ENCODE results near the gene TCHH.
"Not testable (repeated sequence)": the region's sequence is repeated elsewhere in the genome, so short reads cannot be mapped to it uniquely, and the experiment has no call there.

TCHH gene

GRCh38 chr1:152108882-152109222 is 6.4 kb downstream of the TCHH start:
- no peaks in the 10 kb centered on the region for H3K9me3 ChIP-seq (ENCODE audit: control insufficient read depth, insufficient read depth, low read length)
- no peaks in the 10 kb centered on the region for H3K36me3 ChIP-seq (ENCODE audit: insufficient read depth, low read length)
- H3K9ac ChIP-seq (ENCODE audit: low read depth, low read length): peak overlapping the region; percentile 45; the same call in 1 of the 2 replicates
- H3K4me1 ChIP-seq (ENCODE audit: insufficient read depth, low read length): no peaks in the 10 kb centered on the region

GRCh38 chr1:152107984-152108881 is 7.0 kb downstream of the TCHH start:
- no peaks in the 10 kb centered on the region for H3K36me3 ChIP-seq (ENCODE audit: insufficient read depth, low read length)
- no peaks in the 10 kb centered on the region for H3K4me1 ChIP-seq (ENCODE audit: insufficient read depth, low read length)
- H3K9ac ChIP-seq (ENCODE audit: low read depth, low read length): peak overlapping the region; percentile 45; the same call in 1 of the 2 replicates
- no peaks in the 10 kb centered on the region for H3K9me3 ChIP-seq (ENCODE audit: control insufficient read depth, insufficient read depth, low read length)

GRCh38 chr1:152107031-152107983 is 7.9 kb downstream of the TCHH start:
- Histone ChIP-seq H3K4me1 (ENCODE audit: insufficient read depth, low read length) (no peaks in the 10 kb centered on the region), H3K9ac (ENCODE audit: low read depth, low read length) (peak overlapping the region; percentile 45; the same call in 1 of the 2 replicates), H3K9me3 (ENCODE audit: control insufficient read depth, insufficient read depth, low read length) (no peaks in the 10 kb centered on the region), H3K36me3 (ENCODE audit: insufficient read depth, low read length) (no peaks in the 10 kb centered on the region)

- Histone ChIP-seq H3K4me1 (ENCODE audit: insufficient read depth, low read length) (no peaks in the 10 kb centered on the region), H3K36me3 (ENCODE audit: insufficient read depth, low read length) (no peaks in the 10 kb centered on the region)
Observed at GRCh38 chr1:152104854-152105253, 10.4 kb downstream of the TCHH start.

GRCh38 chr1:152096931-152097330 is 18.3 kb downstream of the TCHH start:
- Histone ChIP-seq H3K36me3 (ENCODE audit: insufficient read depth, low read length) (no peaks in the 10 kb centered on the region), H3K9me3 (ENCODE audit: control insufficient read depth, insufficient read depth, low read length) (no peaks in the 10 kb centered on the region; the same call in 1 of the 2 replicates), H3K4me1 (ENCODE audit: insufficient read depth, low read length) (no peaks in the 10 kb centered on the region), H3K9ac (ENCODE audit: low read depth, low read length) (no peak overlapping the region)

More at GRCh38 chr1:152104854-152105253, 10.4 kb downstream of the TCHH start:
- no peak overlapping the region for H3K9ac ChIP-seq (ENCODE audit: low read depth, low read length)
- H3K9me3 ChIP-seq (ENCODE audit: control insufficient read depth, insufficient read depth, low read length): no peaks in the 10 kb centered on the region

- H3K9ac ChIP-seq (ENCODE audit: low read depth, low read length): no peak within 1 kb of the TSS
Observed at GRCh38 chr1:152089014-152089674, 26.1 kb downstream of the TCHH start, which contains the start of gene TCHHL1. TSS of gene TCHHL1 (minus strand) at chr1:152089064. CDS start at chr1:152088143, 921 bp downstream.

GRCh38 chr1:152086760-152087159 is 28.5 kb downstream of the TCHH start:
- no peaks in the 10 kb centered on the region for H3K36me3 ChIP-seq (ENCODE audit: insufficient read depth, low read length)
- no peaks in the 10 kb centered on the region for H3K9me3 ChIP-seq (ENCODE audit: control insufficient read depth, insufficient read depth, low read length)
- no peaks in the 10 kb centered on the region for H3K4me1 ChIP-seq (ENCODE audit: insufficient read depth, low read length)
- H3K9ac ChIP-seq (ENCODE audit: low read depth, low read length): no peak overlapping the region

More at GRCh38 chr1:152089014-152089674, 26.1 kb downstream of the TCHH start, which contains the start of gene TCHHL1:
- Histone ChIP-seq H3K4me1 (ENCODE audit: insufficient read depth, low read length) (no peaks in the 10 kb centered on the region), H3K9me3 (ENCODE audit: control insufficient read depth, insufficient read depth, low read length) (no peaks in the 10 kb centered on the region), H3K36me3 (ENCODE audit: insufficient read depth, low read length) (no peaks in the 10 kb centered on the region)

GRCh38 chr1:152084853-152085252 is 30.4 kb downstream of the TCHH start:
- H3K9me3 ChIP-seq (ENCODE audit: control insufficient read depth, insufficient read depth, low read length): no peaks in the 10 kb centered on the region
- no peaks in the 10 kb centered on the region for H3K4me1 ChIP-seq (ENCODE audit: insufficient read depth, low read length)
- no peak overlapping the region for H3K9ac ChIP-seq (ENCODE audit: low read depth, low read length)
- H3K36me3 ChIP-seq (ENCODE audit: insufficient read depth, low read length): no peaks in the 10 kb centered on the region

- not testable (repeated sequence) for H3K36me3 ChIP-seq (ENCODE audit: insufficient read depth, low read length); H3K9me3 ChIP-seq (ENCODE audit: control insufficient read depth, insufficient read depth, low read length); H3K4me1 ChIP-seq (ENCODE audit: insufficient read depth, low read length); H3K9ac ChIP-seq (ENCODE audit: low read depth, low read length)
Observed at GRCh38 chr1:152081026-152081425, 34.2 kb downstream of the TCHH start.

- H3K4me1 ChIP-seq (ENCODE audit: insufficient read depth, low read length); H3K36me3 ChIP-seq (ENCODE audit: insufficient read depth, low read length); H3K9ac ChIP-seq (ENCODE audit: low read depth, low read length); H3K9me3 ChIP-seq (ENCODE audit: control insufficient read depth, insufficient read depth, low read length): not testable (repeated sequence)
Observed at GRCh38 chr1:152080494-152080893, 34.8 kb downstream of the TCHH start.

GRCh38 chr1:152078831-152079441 is 36.3 kb downstream of the TCHH start:
- H3K36me3 ChIP-seq (ENCODE audit: insufficient read depth, low read length): no peaks in the 10 kb centered on the region
- no peaks in the 10 kb centered on the region for H3K4me1 ChIP-seq (ENCODE audit: insufficient read depth, low read length)
- no peaks in the 10 kb centered on the region for H3K9me3 ChIP-seq (ENCODE audit: control insufficient read depth, insufficient read depth, low read length)
- H3K9ac ChIP-seq (ENCODE audit: low read depth, low read length): no peak overlapping the region

- Histone ChIP-seq H3K9me3 (ENCODE audit: control insufficient read depth, insufficient read depth, low read length) (no peaks in the 10 kb centered on the region), H3K36me3 (ENCODE audit: insufficient read depth, low read length) (no peaks in the 10 kb centered on the region), H3K9ac (ENCODE audit: low read depth, low read length) (no peak overlapping the region), H3K4me1 (ENCODE audit: insufficient read depth, low read length) (peaks cover 7% of the 10 kb centered on the region; the same call in 1 of the 2 replicates)
Observed at GRCh38 chr1:152072311-152072710, 42.9 kb downstream of the TCHH start.

GRCh38 chr1:152071123-152071522 is 44.1 kb downstream of the TCHH start:
- no peaks in the 10 kb centered on the region for H3K36me3 ChIP-seq (ENCODE audit: insufficient read depth, low read length)
- H3K4me1 ChIP-seq (ENCODE audit: insufficient read depth, low read length): peaks cover 7% of the 10 kb centered on the region; the same call in 1 of the 2 replicates
- no peaks in the 10 kb centered on the region for H3K9me3 ChIP-seq (ENCODE audit: control insufficient read depth, insufficient read depth, low read length)
- no peak overlapping the region for H3K9ac ChIP-seq (ENCODE audit: low read depth, low read length)

Measured in ES-I3 (cell line).